ENCODE data around the gene PRR20C.

DNA sequence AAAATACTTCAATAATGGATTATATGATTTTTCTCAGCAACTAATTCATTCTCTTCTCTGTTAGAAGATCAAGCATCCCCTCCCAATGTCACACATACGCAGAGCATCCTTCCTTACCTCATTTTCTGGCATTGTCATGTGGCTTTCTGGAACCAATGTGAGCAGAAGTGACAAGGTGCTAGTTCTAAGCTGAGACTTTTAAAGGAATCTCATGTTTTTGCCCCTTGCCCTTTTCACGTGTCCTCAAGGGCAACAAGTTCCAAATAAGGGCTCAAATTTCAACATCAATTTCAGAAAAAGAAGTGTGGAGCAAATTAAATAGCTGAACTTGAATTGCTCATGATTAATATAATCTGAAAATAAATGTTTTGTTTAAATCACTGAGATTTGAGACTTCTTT, 17.8 kb upstream of the PRR20C start:
- TF ChIP-seq, protein P1, sequence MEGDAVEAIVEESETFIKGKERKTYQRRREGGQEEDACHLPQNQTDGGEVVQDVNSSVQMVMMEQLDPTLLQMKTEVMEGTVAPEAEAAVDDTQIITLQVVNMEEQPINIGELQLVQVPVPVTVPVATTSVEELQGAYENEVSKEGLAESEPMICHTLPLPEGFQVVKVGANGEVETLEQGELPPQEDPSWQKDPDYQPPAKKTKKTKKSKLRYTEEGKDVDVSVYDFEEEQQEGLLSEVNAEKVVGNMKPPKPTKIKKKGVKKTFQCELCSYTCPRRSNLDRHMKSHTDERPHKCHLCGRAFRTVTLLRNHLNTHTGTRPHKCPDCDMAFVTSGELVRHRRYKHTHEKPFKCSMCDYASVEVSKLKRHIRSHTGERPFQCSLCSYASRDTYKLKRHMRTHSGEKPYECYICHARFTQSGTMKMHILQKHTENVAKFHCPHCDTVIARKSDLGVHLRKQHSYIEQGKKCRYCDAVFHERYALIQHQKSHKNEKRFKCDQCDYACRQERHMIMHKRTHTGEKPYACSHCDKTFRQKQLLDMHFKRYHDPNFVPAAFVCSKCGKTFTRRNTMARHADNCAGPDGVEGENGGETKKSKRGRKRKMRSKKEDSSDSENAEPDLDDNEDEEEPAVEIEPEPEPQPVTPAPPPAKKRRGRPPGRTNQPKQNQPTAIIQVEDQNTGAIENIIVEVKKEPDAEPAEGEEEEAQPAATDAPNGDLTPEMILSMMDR (IDR thresholded peaks at IDR 0.05; ENCODE audit: low read length), result no peak
- no peak for TF ChIP-seq EZH2 (IDR thresholded peaks at IDR 0.05; ENCODE audit: borderline replicate concordance, low read length)

Data from OCI-LY1 (cell line).